ENCODE data around the gene NAAA.
"Not testable (repeated sequence)": the region's sequence is repeated elsewhere in the genome, so short reads cannot be mapped to it uniquely, and the experiment has no call there.

NAAA gene

GRCh38 chr4:75922588-75922987, 18.2 kb downstream of the NAAA start:
- no peak for DNase-seq
- Mint-ChIP-seq H3K4me3 (no peak overlapping the region), H3K4me1 (peaks cover 5% of the 10 kb centered on the region), H3K27ac (no peak overlapping the region), H3K36me3 (ENCODE audit: low read depth) (peaks cover 23% of the 10 kb centered on the region), H3K9me3 (no peaks in the 10 kb centered on the region), H3K27me3 (ENCODE audit: low read depth, poor library complexity) (peaks cover 2% of the 10 kb centered on the region)
- TF ChIP-seq CTCF (IDR thresholded peaks at IDR 0.05) = no peak

GRCh38 chr4:75921910-75922309, 18.9 kb downstream of the NAAA start:
- Mint-ChIP-seq H3K9me3 (no peaks in the 10 kb centered on the region), H3K4me1 (peaks cover 5% of the 10 kb centered on the region), H3K4me3 (no peak overlapping the region), H3K27me3 (ENCODE audit: low read depth, poor library complexity) (peaks cover 2% of the 10 kb centered on the region), H3K36me3 (ENCODE audit: low read depth) (peaks cover 23% of the 10 kb centered on the region), H3K27ac (no peak overlapping the region)
- no peak for TF ChIP-seq CTCF (IDR thresholded peaks at IDR 0.05)
- no peak for DNase-seq

GRCh38 chr4:75920327-75920726, 20.5 kb downstream of the NAAA start:
- TF ChIP-seq CTCF (IDR thresholded peaks at IDR 0.05) = no peak
- DNase-seq = no peak
- Mint-ChIP-seq H3K36me3 (ENCODE audit: low read depth) (peaks cover 21% of the 10 kb centered on the region), H3K27ac (no peak overlapping the region), H3K4me1 (peaks cover 8% of the 10 kb centered on the region), H3K27me3 (ENCODE audit: low read depth, poor library complexity) (peaks cover 2% of the 10 kb centered on the region), H3K4me3 (no peak overlapping the region), H3K9me3 (no peaks in the 10 kb centered on the region)

- H3K4me1 Mint-ChIP-seq = peaks cover 5% of the 10 kb centered on the region
- no peak for TF ChIP-seq CTCF (IDR thresholded peaks at IDR 0.05)
- H3K9me3 Mint-ChIP-seq = no peaks in the 10 kb centered on the region
- H3K27me3 Mint-ChIP-seq (ENCODE audit: low read depth, poor library complexity) = peaks cover 2% of the 10 kb centered on the region
- no peak overlapping the region for H3K27ac Mint-ChIP-seq
- peaks cover 18% of the 10 kb centered on the region for H3K36me3 Mint-ChIP-seq (ENCODE audit: low read depth)
- DNase-seq = no peak
- no peak overlapping the region for H3K4me3 Mint-ChIP-seq
Observed at GRCh38 chr4:75919920-75920319, 20.9 kb downstream of the NAAA start.

- peak; percentile 36 for DNase-seq
- Mint-ChIP-seq H3K4me1 (peaks cover 5% of the 10 kb centered on the region), H3K36me3 (ENCODE audit: low read depth) (peaks cover 17% of the 10 kb centered on the region), H3K27me3 (ENCODE audit: low read depth, poor library complexity) (no peaks in the 10 kb centered on the region), H3K9me3 (peaks cover 4% of the 10 kb centered on the region), H3K27ac (no peak overlapping the region), H3K4me3 (no peak overlapping the region)
- peak; percentile 84 for TF ChIP-seq CTCF (IDR thresholded peaks at IDR 0.05)
Observed at GRCh38 chr4:75916091-75916661, 24.6 kb downstream of the NAAA start.

DNA sequence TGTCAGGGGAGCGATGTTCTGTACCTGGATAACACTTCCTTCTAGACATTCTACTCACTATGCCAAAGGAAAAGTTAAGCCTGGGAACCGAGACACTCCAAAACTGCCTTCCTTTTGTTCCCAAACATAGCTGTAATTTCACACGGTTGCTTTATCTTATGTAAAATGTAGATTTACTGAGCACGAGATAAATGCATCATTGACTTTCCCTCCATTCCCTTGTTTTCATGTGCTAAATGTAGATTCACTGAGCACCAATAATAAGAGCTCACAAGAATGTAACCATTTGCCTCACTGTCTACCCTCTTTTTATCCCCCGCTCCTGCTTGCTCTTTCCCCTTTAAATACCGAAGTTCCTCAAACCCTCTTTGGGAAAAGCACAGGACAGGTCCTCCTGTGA, 27.8 kb downstream of the NAAA start:
- no peak for TF ChIP-seq CTCF (IDR thresholded peaks at IDR 0.05)
- DNase-seq = no peak
- Mint-ChIP-seq H3K27me3 (ENCODE audit: low read depth, poor library complexity) (no peaks in the 10 kb centered on the region), H3K27ac (no peak overlapping the region), H3K9me3 (peaks cover 25% of the 10 kb centered on the region), H3K4me1 (peaks cover 5% of the 10 kb centered on the region), H3K4me3 (no peak overlapping the region), H3K36me3 (ENCODE audit: low read depth) (peaks cover 11% of the 10 kb centered on the region)

DNA sequence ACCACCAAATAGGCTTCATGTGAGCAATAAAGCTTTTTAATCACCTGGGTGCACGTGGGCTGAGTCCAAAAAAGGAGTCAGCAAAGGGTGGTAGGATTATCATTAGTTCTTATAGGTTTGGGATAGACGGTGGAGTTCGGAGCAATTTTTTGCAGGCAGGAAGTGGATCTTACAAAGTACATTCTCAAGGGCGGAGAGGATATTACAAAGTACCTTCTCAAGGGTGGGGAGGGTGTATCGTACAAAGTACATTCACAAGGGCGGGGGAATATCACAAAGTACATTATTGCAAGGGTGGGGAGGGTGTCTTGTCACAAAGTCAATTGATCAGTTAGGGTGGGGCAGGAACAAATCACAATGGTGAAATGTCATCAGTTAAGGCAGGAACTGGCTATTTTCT, 30.0 kb downstream of the NAAA start:
- peaks cover 11% of the 10 kb centered on the region for H3K36me3 Mint-ChIP-seq (ENCODE audit: low read depth)
- H3K27ac Mint-ChIP-seq; H3K27me3 Mint-ChIP-seq (ENCODE audit: low read depth, poor library complexity); H3K4me1 Mint-ChIP-seq; DNase-seq; H3K4me3 Mint-ChIP-seq: not testable (repeated sequence)
- peaks cover 25% of the 10 kb centered on the region for H3K9me3 Mint-ChIP-seq
